Brain pericyte (primary cell): ENCODE data around the gene COL26A1.
"Not testable (repeated sequence)": the region's sequence is repeated elsewhere in the genome, so short reads cannot be mapped to it uniquely, and the experiment has no call there.

Source experiments
- DNase-seq: peaks from one replicate; pipeline ENCODE4 v3.0.0-alpha.2; 2012; ENCODE audit warnings: low read depth, low spot score

The COL26A1 gene

GRCh38 chr7:101442426-101443070, 79.9 kb downstream of the COL26A1 start:
- DNase-seq: no peak

GRCh38 chr7:101450064-101450463, 87.4 kb downstream of the COL26A1 start:
- no peak for DNase-seq

GRCh38 chr7:101453617-101454016, 90.9 kb downstream of the COL26A1 start:
- no peak for DNase-seq

- no peak for DNase-seq
These were observed 94.5 kb downstream of the COL26A1 start for GRCh38 chr7:101457001-101457750.

- DNase-seq: no peak
These were observed 102.5 kb downstream of the COL26A1 start for GRCh38 chr7:101465131-101465530.

GRCh38 chr7:101465576-101466196, 103.0 kb downstream of the COL26A1 start:
- no peak for DNase-seq

GRCh38 chr7:101466871-101467270, 104.2 kb downstream of the COL26A1 start:
- no peak for DNase-seq

GRCh38 chr7:101468546-101469275, 106.0 kb downstream of the COL26A1 start:
- DNase-seq: no peak

GRCh38 chr7:101470668-101471487, 108.2 kb downstream of the COL26A1 start:
- no peak for DNase-seq

- DNase-seq: no peak
These were observed 111.5 kb downstream of the COL26A1 start for GRCh38 chr7:101474178-101474577.

GRCh38 chr7:101475691-101476090, 113.0 kb downstream of the COL26A1 start:
- not testable (repeated sequence) for DNase-seq

- DNase-seq: no peak
These were observed 116.5 kb downstream of the COL26A1 start for GRCh38 chr7:101479217-101479616.

- DNase-seq: not testable (repeated sequence)
These were observed 123.4 kb downstream of the COL26A1 start for GRCh38 chr7:101486056-101486432.

- no peak for DNase-seq
These were observed 123.9 kb downstream of the COL26A1 start for GRCh38 chr7:101486433-101487104.

- DNase-seq: no peak
These were observed 124.4 kb downstream of the COL26A1 start for GRCh38 chr7:101487105-101487458.

GRCh38 chr7:101487753-101488152, 125.1 kb downstream of the COL26A1 start:
- no peak for DNase-seq

- DNase-seq: no peak
These were observed 126.3 kb downstream of the COL26A1 start for GRCh38 chr7:101488826-101489572.

- not testable (repeated sequence) for DNase-seq
These were observed 127.8 kb downstream of the COL26A1 start for GRCh38 chr7:101490439-101490838.

GRCh38 chr7:101491442-101491841, 128.8 kb downstream of the COL26A1 start:
- not testable (repeated sequence) for DNase-seq
